Choroid plexus epithelial cell (primary cell): Measurements from ENCODE around the gene NOL4L.

Experiments used
- DNase-seq: peaks from one replicate; pipeline ENCODE4 v3.0.0-alpha.2; 2010; ENCODE audit warnings: low read depth
- H3K4me3 ChIP-seq: 2 replicates; pipeline ENCODE4 v1.5.1; 2011; ENCODE audit warnings: low read depth, mild to moderate bottlenecking, control low read depth, low read length, moderate library complexity
- CTCF ChIP-seq: conservative IDR thresholded peaks from 2 replicates; pipeline ENCODE4 v1.5.1; 2011; ENCODE audit warnings: low read depth, mild to moderate bottlenecking, control low read depth, inconsistent platforms, low read length, moderate library complexity

NOL4L gene

GRCh38 chr20:32603046-32603726 is 18.1 kb upstream of the NOL4L start:
- H3K4me3 ChIP-seq: no peak overlapping the region
- no peak for DNase-seq
- TF ChIP-seq CTCF: no peak

GRCh38 chr20:32602273-32602672 is 17.1 kb upstream of the NOL4L start:
- no peak overlapping the region for H3K4me3 ChIP-seq
- DNase-seq: no peak
- TF ChIP-seq CTCF: no peak

- DNase-seq: no peak
- no peak for TF ChIP-seq CTCF
- H3K4me3 ChIP-seq: no peak overlapping the region
Measured at GRCh38 chr20:32600681-32601237, 15.6 kb upstream of the NOL4L start.

- no peak for DNase-seq
- TF ChIP-seq CTCF: no peak
- no peak overlapping the region for H3K4me3 ChIP-seq
Measured at GRCh38 chr20:32599783-32600340, 14.7 kb upstream of the NOL4L start.

GRCh38 chr20:32598606-32599005 is 13.5 kb upstream of the NOL4L start:
- no peak for TF ChIP-seq CTCF
- no peak overlapping the region for H3K4me3 ChIP-seq
- no peak for DNase-seq

- no peak overlapping the region for H3K4me3 ChIP-seq
- DNase-seq: no peak
- no peak for TF ChIP-seq CTCF
Measured at GRCh38 chr20:32597714-32598113, 12.6 kb upstream of the NOL4L start.
